Muscle layer of duodenum (tissue), 2 donors: ENCODE results near the gene CDCP2.
"Not testable (repeated sequence)": the region's sequence is repeated elsewhere in the genome, so short reads cannot be mapped to it uniquely, and the experiment has no call there.

Experiments
- H3K27ac ChIP-seq: one replicate; pipeline ENCODE4 v1.7.0; 2013; ENCODE audit warnings: mild to moderate bottlenecking, low read length
- H3K27me3 ChIP-seq: one replicate; pipeline ENCODE4 v1.7.0; 2013; ENCODE audit warnings: low read depth, mild to moderate bottlenecking, control low read depth, low read length
- H3K36me3 ChIP-seq, 2 donors: one replicate each; pipeline ENCODE4 v1.7.0; 2013; ENCODE audit warnings: low read length in 2 of 2, control low read depth in 1 of 2, mild to moderate bottlenecking in 1 of 2; ENCODE audit not compliant: insufficient read depth in 2 of 2, control insufficient read depth in 1 of 2
- H3K4me1 ChIP-seq, 2 donors: one replicate each; pipeline ENCODE4 v1.7.0; 2013; ENCODE audit warnings: low read length in 2 of 2, mild to moderate bottlenecking in 2 of 2, control low read depth in 1 of 2, moderate library complexity in 1 of 2; ENCODE audit not compliant: insufficient read depth in 2 of 2, control insufficient read depth in 1 of 2
- H3K4me3 ChIP-seq, 2 donors: one replicate each; pipeline ENCODE4 v1.7.0; 2013; ENCODE audit warnings: low read length in 2 of 2, low read depth in 1 of 2, mild to moderate bottlenecking in 1 of 2
- H3K9me3 ChIP-seq, 2 donors: one replicate each; pipeline ENCODE4 v1.7.0; 2013; ENCODE audit warnings: low read length in 2 of 2, control low read depth in 1 of 2, mild to moderate bottlenecking in 1 of 2; ENCODE audit not compliant: control insufficient read depth in 1 of 2
- donor health status: healthy.

The CDCP2 gene

DNA sequence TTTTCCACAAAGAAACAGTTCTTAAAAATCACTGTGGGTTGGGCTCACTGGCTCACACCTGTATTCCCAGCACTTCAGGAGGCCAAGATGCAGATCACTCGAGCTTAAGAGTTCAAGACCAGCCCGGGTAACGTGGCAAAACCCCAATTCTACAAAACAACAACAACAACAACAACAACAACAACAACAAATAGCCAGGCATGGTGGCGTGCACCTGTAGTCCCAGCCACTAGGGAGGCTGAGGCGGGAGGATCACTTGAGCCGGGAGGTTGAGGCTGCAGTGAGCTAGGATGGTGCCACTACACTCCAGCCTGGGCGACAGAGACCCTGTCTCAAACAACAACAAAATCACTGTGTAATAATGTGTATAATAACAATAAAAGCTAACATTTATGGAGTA, 40.8 kb downstream of the CDCP2 start:
- H3K9me3 ChIP-seq = no peaks in the 10 kb centered on the region
- no peak overlapping the region for H3K4me3 ChIP-seq
- no peaks in the 10 kb centered on the region for H3K27me3 ChIP-seq
- H3K36me3 ChIP-seq = no peaks in the 10 kb centered on the region
- H3K4me1 ChIP-seq = no peaks in the 10 kb centered on the region
- H3K27ac ChIP-seq = no peak overlapping the region

DNA sequence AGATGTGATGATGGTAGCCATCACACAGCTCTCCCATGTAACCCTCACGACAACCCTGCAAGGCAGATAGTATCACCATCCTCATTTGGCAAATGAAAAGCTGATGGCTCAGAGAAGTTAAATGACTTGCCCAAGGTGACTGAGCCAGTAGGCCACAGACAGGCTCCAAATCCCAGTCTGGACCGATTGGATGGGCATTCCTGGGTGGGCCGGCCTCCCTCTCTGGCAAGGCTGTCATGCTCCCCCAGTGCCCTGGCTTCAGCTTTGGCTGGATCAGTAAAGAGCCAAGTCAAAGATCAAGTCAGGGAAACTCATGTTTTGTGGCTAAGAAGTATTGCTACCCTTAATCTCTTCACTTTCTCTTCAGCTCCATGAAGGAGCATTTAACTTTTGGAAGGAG, 41.2 kb downstream of the CDCP2 start:
- Histone ChIP-seq H3K36me3 (no peaks in the 10 kb centered on the region), H3K4me1 (no peaks in the 10 kb centered on the region), H3K4me3 (no peak overlapping the region), H3K9me3 (no peaks in the 10 kb centered on the region), H3K27ac (no peak overlapping the region), H3K27me3 (no peaks in the 10 kb centered on the region)

DNA sequence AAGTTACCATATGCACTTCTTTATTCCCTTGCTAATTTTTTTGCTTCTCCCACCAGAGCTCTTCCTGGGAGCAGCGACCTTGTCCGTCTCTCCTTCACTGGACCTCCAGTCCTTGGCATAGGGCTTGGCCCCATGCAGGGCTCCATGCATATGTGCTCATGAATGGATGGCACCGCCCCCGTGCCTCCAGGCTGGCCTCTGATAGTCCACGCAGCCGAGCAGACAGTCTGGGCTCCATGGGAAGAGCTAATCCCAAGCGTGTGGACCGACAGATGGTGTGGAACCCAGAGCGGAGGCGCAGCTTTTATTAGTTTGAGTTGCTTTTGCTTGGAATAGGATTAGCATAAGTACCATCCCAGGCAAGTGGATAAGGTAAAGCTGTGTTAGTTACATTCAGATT, 41.8 kb downstream of the CDCP2 start:
- Histone ChIP-seq H3K4me1 (no peaks in the 10 kb centered on the region), H3K4me3 (no peak overlapping the region), H3K27ac (no peak overlapping the region), H3K36me3 (no peaks in the 10 kb centered on the region), H3K27me3 (no peaks in the 10 kb centered on the region), H3K9me3 (no peaks in the 10 kb centered on the region)

DNA sequence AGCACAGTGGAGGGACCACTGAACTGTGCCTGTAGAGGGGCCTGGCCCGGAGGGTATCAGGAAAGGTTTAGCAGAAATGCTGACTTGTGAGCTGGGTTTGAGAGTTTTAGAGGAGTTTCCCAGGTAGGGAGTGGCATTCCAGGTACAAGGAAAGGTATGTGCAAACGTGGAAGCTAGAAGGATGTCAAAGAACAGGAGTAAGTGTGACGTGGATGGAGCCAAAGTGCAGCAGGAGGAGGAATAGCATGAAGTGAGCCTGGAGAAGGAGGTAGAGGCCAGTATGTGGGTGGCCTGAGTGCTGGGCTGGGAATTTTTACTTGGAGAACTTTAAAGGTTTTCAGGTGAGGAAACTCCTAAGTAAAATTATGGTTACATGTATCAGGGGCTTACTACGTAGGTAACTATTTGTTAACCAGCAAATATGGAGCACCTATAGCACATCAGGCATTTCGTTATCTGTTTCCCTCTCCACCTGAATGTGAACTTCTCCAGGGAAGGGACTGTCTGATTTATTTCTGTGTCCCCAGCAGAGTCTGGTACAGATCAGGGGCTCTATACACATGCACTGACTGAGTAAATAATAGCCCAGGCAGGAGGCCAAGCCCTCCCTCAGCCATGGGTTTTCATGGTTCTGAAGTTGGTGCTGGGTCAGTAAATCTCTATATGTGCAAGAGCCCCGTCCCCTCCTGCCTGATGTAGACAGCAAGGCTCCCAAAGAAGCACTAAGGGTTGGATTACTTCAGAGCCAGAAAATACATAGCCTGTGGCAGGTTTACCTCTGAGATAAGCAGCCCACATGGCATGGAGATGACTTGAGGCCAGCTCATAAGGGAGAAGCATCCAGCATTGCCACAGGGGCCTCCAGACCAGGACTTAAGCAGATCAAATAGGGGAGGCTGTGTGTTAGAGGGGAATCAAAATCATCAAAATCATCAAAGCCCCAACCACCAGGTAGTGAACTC, 43.4 kb downstream of the CDCP2 start:
- H3K4me3 ChIP-seq = no peak overlapping the region
- no peaks in the 10 kb centered on the region for H3K9me3 ChIP-seq
- no peaks in the 10 kb centered on the region for H3K27me3 ChIP-seq
- H3K27ac ChIP-seq = no peak overlapping the region
- H3K4me1 ChIP-seq = no peaks in the 10 kb centered on the region
- no peaks in the 10 kb centered on the region for H3K36me3 ChIP-seq

GRCh38 chr1:54108156-54108555, 44.6 kb downstream of the CDCP2 start:
- no peaks in the 10 kb centered on the region for H3K4me1 ChIP-seq
- no peak overlapping the region for H3K27ac ChIP-seq
- H3K36me3 ChIP-seq = no peaks in the 10 kb centered on the region
- H3K4me3 ChIP-seq = no peak overlapping the region
- no peaks in the 10 kb centered on the region for H3K9me3 ChIP-seq
- H3K27me3 ChIP-seq = no peaks in the 10 kb centered on the region

GRCh38 chr1:54107131-54107530, 45.7 kb downstream of the CDCP2 start:
- Histone ChIP-seq H3K4me3 (no peak overlapping the region), H3K36me3 (no peaks in the 10 kb centered on the region), H3K27me3 (no peaks in the 10 kb centered on the region), H3K4me1 (no peaks in the 10 kb centered on the region), H3K9me3 (no peaks in the 10 kb centered on the region), H3K27ac (no peak overlapping the region)

GRCh38 chr1:54105736-54106269, 47.0 kb downstream of the CDCP2 start:
- no peaks in the 10 kb centered on the region for H3K36me3 ChIP-seq
- H3K4me3 ChIP-seq = no peak overlapping the region
- no peaks in the 10 kb centered on the region for H3K4me1 ChIP-seq
- H3K27ac ChIP-seq = no peak overlapping the region
- no peaks in the 10 kb centered on the region for H3K27me3 ChIP-seq
- H3K9me3 ChIP-seq = no peaks in the 10 kb centered on the region

GRCh38 chr1:54105080-54105479, 47.7 kb downstream of the CDCP2 start:
- H3K9me3 ChIP-seq = no peaks in the 10 kb centered on the region
- no peak overlapping the region for H3K4me3 ChIP-seq
- no peaks in the 10 kb centered on the region for H3K4me1 ChIP-seq
- no peak overlapping the region for H3K27ac ChIP-seq
- no peaks in the 10 kb centered on the region for H3K27me3 ChIP-seq
- no peaks in the 10 kb centered on the region for H3K36me3 ChIP-seq

- H3K36me3 ChIP-seq, H3K27ac ChIP-seq, H3K27me3 ChIP-seq, H3K9me3 ChIP-seq, H3K4me3 ChIP-seq, H3K4me1 ChIP-seq: not testable (repeated sequence)
Measured at GRCh38 chr1:54104613-54105012, 48.2 kb downstream of the CDCP2 start.

DNA sequence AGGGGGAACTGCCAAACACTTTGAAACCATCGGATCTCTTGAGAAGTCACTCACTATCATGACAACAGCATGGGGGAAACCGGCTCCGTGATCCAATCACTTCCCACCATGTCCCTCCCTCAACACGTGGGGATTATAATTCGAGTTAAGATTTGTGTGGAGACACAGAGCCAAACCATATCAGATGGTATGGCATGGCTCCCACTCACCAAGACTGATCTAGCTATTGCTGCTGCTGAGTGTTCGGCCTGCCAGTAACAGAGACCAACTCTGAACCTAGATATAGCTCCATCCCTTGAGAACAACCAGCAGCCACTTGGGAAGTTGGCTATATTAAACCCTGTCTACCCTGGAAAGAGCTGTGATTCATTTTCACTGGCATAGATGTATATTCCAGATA, 49.4 kb downstream of the CDCP2 start:
- H3K9me3 ChIP-seq = no peaks in the 10 kb centered on the region
- H3K4me3 ChIP-seq = no peak overlapping the region
- H3K4me1 ChIP-seq = no peaks in the 10 kb centered on the region
- no peak overlapping the region for H3K27ac ChIP-seq
- no peaks in the 10 kb centered on the region for H3K27me3 ChIP-seq
- H3K36me3 ChIP-seq = no peaks in the 10 kb centered on the region

DNA sequence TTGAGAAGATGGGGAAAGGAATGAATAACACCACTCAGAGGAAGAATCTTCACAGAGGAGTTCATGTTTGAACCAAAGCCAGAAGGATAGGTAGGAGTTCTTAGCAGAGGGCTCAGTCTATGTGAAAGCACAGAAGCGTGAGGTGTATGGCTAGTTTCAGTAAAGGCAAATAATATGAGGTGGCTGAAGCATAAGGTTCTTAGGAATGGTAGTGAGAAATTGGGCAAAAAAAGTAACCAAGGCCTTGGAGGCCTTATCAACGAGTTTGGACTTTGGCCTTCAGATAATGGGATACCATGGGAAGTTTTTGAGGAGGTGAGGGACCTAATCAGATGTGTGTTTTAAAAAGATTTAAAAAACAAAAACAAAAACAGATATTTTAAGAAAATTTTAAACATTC, 52.3 kb downstream of the CDCP2 start:
- no peaks in the 10 kb centered on the region for H3K9me3 ChIP-seq
- peaks cover 0 to 6% of the 10 kb centered on the region in 2 donors for H3K4me1 ChIP-seq
- H3K27me3 ChIP-seq = no peaks in the 10 kb centered on the region
- peaks cover 0 to 8% of the 10 kb centered on the region in 2 donors for H3K36me3 ChIP-seq
- H3K27ac ChIP-seq = no peak overlapping the region
- no peak overlapping the region for H3K4me3 ChIP-seq
